HCT116 (cell line): ENCODE measurements around the gene PTPRO. TPM values are rescaled to one million over a fixed set of nuclear protein-coding genes. Genes with fewer than 3 reads are reported as not detected.

Experiments
- ATAC-seq: fragments of 200-7000 bp; cut with Tn5 transposase; 2 replicates; pipeline ENCODE4 v1.9.1; 2020; ENCODE audit warnings: mild to moderate bottlenecking, moderate library complexity
- BruUV-seq: library from RNA; stranded (reverse); fragments of 400-500 nt; replicated peaks from 2 replicates; lab custom pipeline; 2021; lab: Mats Ljungman, UMichigan
- CTCF ChIA-PET: fragments of 300-600 bp; sonication (Branson Sonifier 250); formaldehyde crosslinking; loops from one replicate; lab custom pipeline; 2021; ENCODE audit warnings: antibody characterized with exemption; lab: Charles Lee
- POLR2A ChIA-PET: fragments of 300-600, 350-600 bp; sonication (Branson Sonifier 250); formaldehyde crosslinking; loops from one replicate; lab custom pipeline; 2021; ENCODE audit warnings: antibody characterized with exemption; lab: Charles Lee
- RAD21 ChIA-PET, 2 experiments: fragments of 300-600 bp; sonication (Branson Sonifier 250); formaldehyde crosslinking; loops; one replicate each; lab custom pipeline; 2023; ENCODE audit warnings: low total read pairs in 2 of 2; ENCODE audit not compliant: uncharacterized antibody in 2 of 2, unreplicated experiment in 2 of 2, low non-redundant PET in 1 of 2; lab: Charles Lee
- DNase-seq: peaks from one replicate; pipeline ENCODE4 v3.0.0-alpha.2; 2010; ENCODE audit warnings: low read depth, low spot score
- H2AFZ ChIP-seq: fragments of 200-600 bp; shearing (Covaris generic), sonication (generic); 2 replicates; pipeline ENCODE4 v1.6.1; 2017; ENCODE audit warnings: low read depth, mixed run types, mixed read lengths, antibody characterized with exemption, low read length; ENCODE audit not compliant: poor library complexity, severe bottlenecking
- H3K27ac ChIP-seq: 2 replicates; pipeline ENCODE4 v1.5.1; 2012; ENCODE audit warnings: low read depth, low read length
- H3K27me3 ChIP-seq: fragments of 200-600 bp; sonication (generic); 2 replicates; pipeline ENCODE4 v1.6.1; 2016; ENCODE audit warnings: mixed run types, low read length, mixed read lengths; ENCODE audit not compliant: insufficient read depth
- H3K36me3 ChIP-seq, 2 experiments: fragments of 200-500 bp in 1 of 2; fragments of 200-600 bp in 1 of 2; sonication (Bioruptor generic) in 1 of 2; sonication (generic) in 1 of 2; 2 replicates each; pipeline versions ENCODE4 v1.5.1 to v1.6.1; 2014 to 2016; ENCODE audit warnings: low read length in 2 of 2, inconsistent platforms in 1 of 2, mixed read lengths in 1 of 2, mixed run types in 1 of 2; ENCODE audit not compliant: insufficient read depth in 2 of 2, control insufficient read depth in 1 of 2
- H3K4me1 ChIP-seq, 2 experiments: fragments of 200-600 bp in 1 of 2; sonication (generic) in 1 of 2; 2 replicates each; pipeline versions ENCODE4 v1.5.1 to v1.6.1; 2012 to 2017; ENCODE audit warnings: low read length in 2 of 2, inconsistent platforms in 1 of 2, mild to moderate bottlenecking in 1 of 2, mixed read lengths in 1 of 2, mixed run types in 1 of 2, moderate library complexity in 1 of 2; ENCODE audit not compliant: insufficient read depth in 2 of 2, control insufficient read depth in 1 of 2
- H3K4me2 ChIP-seq: fragments of 200-600 bp; sonication (generic); 2 replicates; pipeline ENCODE4 v1.6.1; 2017; ENCODE audit warnings: mixed run types, low read length, mixed read lengths
- H3K4me3 ChIP-seq, 2 experiments: fragments of 200-600 bp in 1 of 2; sonication (generic) in 1 of 2; replicated peaks in 1 of 2; 2 replicates each; pipeline ENCODE4 v1.5.1; 2011 to 2016; ENCODE audit warnings: low read length in 2 of 2, control low read depth in 1 of 2, low read depth in 1 of 2, mild to moderate bottlenecking in 1 of 2, mixed read lengths in 1 of 2, mixed run types in 1 of 2
- H3K79me2 ChIP-seq: fragments of 200-600 bp; sonication (generic); 2 replicates; pipeline ENCODE4 v1.6.1; 2017; ENCODE audit warnings: mild to moderate bottlenecking, mixed run types, low read length, moderate library complexity, mixed read lengths; ENCODE audit not compliant: insufficient read depth
- H3K9ac ChIP-seq: fragments of 200-600 bp; sonication (generic); 2 replicates; pipeline ENCODE4 v1.6.1; 2016; ENCODE audit warnings: low read length, mixed read lengths
- H3K9me2 ChIP-seq: fragments of 200-600 bp; sonication (generic), shearing (Covaris generic); 2 replicates; pipeline ENCODE4 v1.6.1; 2017; ENCODE audit warnings: mixed run types, mild to moderate bottlenecking, moderate library complexity; ENCODE audit not compliant: insufficient read depth
- H3K9me3 ChIP-seq, 2 experiments: fragments of 200-500 bp in 1 of 2; fragments of 200-600 bp in 1 of 2; sonication (Bioruptor generic) in 1 of 2; sonication (generic) in 1 of 2; 2 replicates each; pipeline ENCODE4 v1.6.1; 2014 to 2017; ENCODE audit warnings: low read length in 2 of 2, mixed read lengths in 2 of 2, inconsistent platforms in 1 of 2, low read depth in 1 of 2, mild to moderate bottlenecking in 1 of 2, mixed run types in 1 of 2, moderate library complexity in 1 of 2; ENCODE audit not compliant: control insufficient read depth in 1 of 2, insufficient read depth in 1 of 2
- H4K20me1 ChIP-seq: fragments of 200-600 bp; sonication (generic), shearing (Covaris generic); 2 replicates; pipeline ENCODE4 v1.6.1; 2017; ENCODE audit warnings: mixed run types, mild to moderate bottlenecking, moderate library complexity; ENCODE audit not compliant: insufficient read depth
- CBX3 ChIP-seq: IDR thresholded peaks from 2 replicates; pipeline ENCODE4 v1.6.1; 2012; ENCODE audit warnings: low read depth
- EGR1 ChIP-seq: IDR thresholded peaks from 2 replicates; pipeline ENCODE4 v1.6.1; 2012; ENCODE audit warnings: low read depth
- ELF1 ChIP-seq: IDR thresholded peaks from 2 replicates; pipeline ENCODE4 v1.6.1; 2012; ENCODE audit warnings: low read depth, borderline replicate concordance
- JUND ChIP-seq: IDR thresholded peaks from 2 replicates; pipeline ENCODE4 v1.6.1; 2012
- POLR2A ChIP-seq: IDR thresholded peaks from 2 replicates; pipeline ENCODE4 v1.7.0; 2011; ENCODE audit warnings: borderline replicate concordance; ENCODE audit not compliant: insufficient read depth, insufficient read length; ENCODE audit errors: extremely low read depth
- POLR2AphosphoS5 ChIP-seq: IDR thresholded peaks from 2 replicates; pipeline ENCODE4 v1.6.1; 2011; ENCODE audit warnings: mild to moderate bottlenecking, low read depth, low read length, moderate library complexity
- RAD21 ChIP-seq: IDR thresholded peaks from 2 replicates; pipeline ENCODE4 v1.6.1; 2012; ENCODE audit warnings: low read depth, mild to moderate bottlenecking
- SIN3A ChIP-seq: IDR thresholded peaks from 2 replicates; pipeline ENCODE4 v1.6.1; 2012; ENCODE audit warnings: low read depth
- SP1 ChIP-seq: IDR thresholded peaks from 2 replicates; pipeline ENCODE4 v1.6.1; 2012; ENCODE audit warnings: low read depth
- SRF ChIP-seq: IDR thresholded peaks from 2 replicates; pipeline ENCODE4 v1.6.1; 2012; ENCODE audit warnings: low read depth
- ZFX ChIP-seq: fragments of 450-650 bp; IDR thresholded peaks from 2 replicates; pipeline ENCODE4 v1.6.1; 2017
- ZNF274 ChIP-seq: fragments of 200-500 bp; sonication (Bioruptor generic); IDR thresholded peaks from 2 replicates; pipeline ENCODE4 v1.6.1; 2014; ENCODE audit warnings: mild to moderate bottlenecking, low read depth, low read length, inconsistent platforms
- intact Hi-C: fragments of 100-400 bp; cut with micrococcal nuclease; formaldehyde crosslinking; loops from 2 replicates; pipeline ENCODE4 v1.10.0; 2022
- total RNA-seq: library from RNA; stranded (reverse); gene quantifications from one replicate; pipeline ENCODE4 v1.2.1, GENCODE V29; 2021; ENCODE audit not compliant: unreplicated experiment
- TF ChIP-seq, protein P1 (sequence below): IDR thresholded peaks from 2 replicates; pipeline ENCODE4 v1.6.1; 2012
- TF ChIP-seq, protein P2 (sequence below): IDR thresholded peaks from 2 replicates; pipeline ENCODE4 v1.6.1; 2012
- TF ChIP-seq, protein P3 (sequence below), 3 experiments: fragments of 200-600 bp in 1 of 3; sonication (generic) in 1 of 3; IDR thresholded peaks in 2 of 3; conservative IDR thresholded peaks in 1 of 3; 2 replicates each; pipeline ENCODE4 v1.5.1; 2012 to 2017; ENCODE audit warnings: low read depth in 2 of 3, low read length in 2 of 3, antibody characterized with exemption in 1 of 3, borderline replicate concordance in 1 of 3, control low read depth in 1 of 3, mild to moderate bottlenecking in 1 of 3, mixed read lengths in 1 of 3, mixed run types in 1 of 3, moderate library complexity in 1 of 3; ENCODE audit not compliant: insufficient read depth in 1 of 3

The PTPRO gene
- total RNA-seq, 1 experiment from 2014 or later, result not detected

DNA sequence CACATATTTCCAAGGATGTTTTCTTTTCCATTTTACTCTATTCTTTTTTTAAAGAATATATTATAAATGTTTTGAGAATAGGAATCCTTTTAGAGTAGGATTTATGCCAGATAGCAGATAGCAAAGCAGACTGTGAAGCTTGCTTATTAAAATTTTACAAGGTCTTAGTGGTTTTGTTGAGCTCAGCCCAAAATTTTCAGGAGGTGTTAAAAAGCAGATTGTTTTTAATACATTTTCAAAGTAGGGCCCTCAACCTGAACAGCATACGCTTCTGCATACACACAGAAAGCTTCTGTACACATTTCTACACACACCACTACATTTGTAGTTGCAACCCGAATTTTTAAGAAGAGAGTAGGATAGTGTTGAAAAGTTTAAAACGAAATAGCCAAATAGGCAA, 315.9 kb downstream of the PTPRO start (continued):
- TF ChIP-seq, protein P1, sequence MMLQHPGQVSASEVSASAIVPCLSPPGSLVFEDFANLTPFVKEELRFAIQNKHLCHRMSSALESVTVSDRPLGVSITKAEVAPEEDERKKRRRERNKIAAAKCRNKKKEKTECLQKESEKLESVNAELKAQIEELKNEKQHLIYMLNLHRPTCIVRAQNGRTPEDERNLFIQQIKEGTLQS, result no peak
- TF ChIP-seq POLR2A, result no peak
- no peak for TF ChIP-seq CBX3
- no peak for TF ChIP-seq RAD21
- no peak for TF ChIP-seq SRF
- no peak for TF ChIP-seq ZFX
- no peak for TF ChIP-seq ELF1
- TF ChIP-seq SP1, result no peak
- TF ChIP-seq JUND, result no peak
- no peak for TF ChIP-seq EGR1

DNA sequence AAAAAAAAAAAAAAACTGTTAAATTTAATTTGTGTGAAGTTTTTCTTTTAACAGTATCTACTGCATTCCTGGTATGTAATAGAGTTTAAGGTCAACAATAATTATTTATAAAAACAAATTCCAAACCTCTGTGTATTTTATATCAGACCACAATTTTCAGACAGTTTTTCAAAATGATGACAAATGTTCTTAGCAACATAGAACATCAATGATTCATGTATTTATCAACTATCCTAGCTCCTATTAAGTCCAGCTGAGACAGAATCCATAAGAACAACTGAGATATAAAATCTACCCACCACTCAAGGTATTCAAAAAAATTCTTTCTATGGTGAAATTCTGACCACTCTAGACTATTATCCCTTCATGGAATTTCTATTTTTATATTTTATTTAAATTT, 322.4 kb downstream of the PTPRO start:
- H3K36me3 ChIP-seq, result peaks cover 18 to 21% of the 10 kb centered on the region in 2 experiments
- no peaks in the 10 kb centered on the region for H3K9me2 ChIP-seq
- H4K20me1 ChIP-seq, result no peaks in the 10 kb centered on the region
- no peaks in the 10 kb centered on the region for H3K79me2 ChIP-seq
- no peak for ATAC-seq
- no peak overlapping the region for H3K4me2 ChIP-seq
- H3K27me3 ChIP-seq, result no peaks in the 10 kb centered on the region
- H3K27ac ChIP-seq, result no peak overlapping the region
- no peak overlapping the region for H2AFZ ChIP-seq
- no peak overlapping the region for H3K9ac ChIP-seq
- no peaks in the 10 kb centered on the region for H3K9me3 ChIP-seq
- ChIA-PET CTCF (no interaction called here), POLR2A (no interaction called here), RAD21 (no interaction called here)
- intact Hi-C loops, result no loop called here
- no TSS peak for BruUV-seq
- H3K4me1 ChIP-seq, result no peaks in the 10 kb centered on the region
- TF ChIP-seq POLR2A, result no peak
- TF ChIP-seq POLR2AphosphoS5, result no peak
- TF ChIP-seq EGR1, result no peak
- TF ChIP-seq, protein P2, sequence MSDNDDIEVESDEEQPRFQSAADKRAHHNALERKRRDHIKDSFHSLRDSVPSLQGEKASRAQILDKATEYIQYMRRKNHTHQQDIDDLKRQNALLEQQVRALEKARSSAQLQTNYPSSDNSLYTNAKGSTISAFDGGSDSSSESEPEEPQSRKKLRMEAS, result no peak
- TF ChIP-seq, protein P1, result no peak
- TF ChIP-seq, protein P3, sequence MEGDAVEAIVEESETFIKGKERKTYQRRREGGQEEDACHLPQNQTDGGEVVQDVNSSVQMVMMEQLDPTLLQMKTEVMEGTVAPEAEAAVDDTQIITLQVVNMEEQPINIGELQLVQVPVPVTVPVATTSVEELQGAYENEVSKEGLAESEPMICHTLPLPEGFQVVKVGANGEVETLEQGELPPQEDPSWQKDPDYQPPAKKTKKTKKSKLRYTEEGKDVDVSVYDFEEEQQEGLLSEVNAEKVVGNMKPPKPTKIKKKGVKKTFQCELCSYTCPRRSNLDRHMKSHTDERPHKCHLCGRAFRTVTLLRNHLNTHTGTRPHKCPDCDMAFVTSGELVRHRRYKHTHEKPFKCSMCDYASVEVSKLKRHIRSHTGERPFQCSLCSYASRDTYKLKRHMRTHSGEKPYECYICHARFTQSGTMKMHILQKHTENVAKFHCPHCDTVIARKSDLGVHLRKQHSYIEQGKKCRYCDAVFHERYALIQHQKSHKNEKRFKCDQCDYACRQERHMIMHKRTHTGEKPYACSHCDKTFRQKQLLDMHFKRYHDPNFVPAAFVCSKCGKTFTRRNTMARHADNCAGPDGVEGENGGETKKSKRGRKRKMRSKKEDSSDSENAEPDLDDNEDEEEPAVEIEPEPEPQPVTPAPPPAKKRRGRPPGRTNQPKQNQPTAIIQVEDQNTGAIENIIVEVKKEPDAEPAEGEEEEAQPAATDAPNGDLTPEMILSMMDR (IDR thresholded peaks at IDR 0.05 in 2 of 3, conservative IDR thresholded peaks at IDR 0.05 in 1 of 3; ENCODE audit: borderline replicate concordance in 1 of 3, insufficient read depth in 1 of 3, low read depth in 2 of 3, low read length in 2 of 3), result no peak
- TF ChIP-seq SP1, result no peak
- TF ChIP-seq JUND, result no peak
- TF ChIP-seq SIN3A, result no peak
- TF ChIP-seq CBX3, result no peak
- no peak for TF ChIP-seq ZFX
- no peak for TF ChIP-seq ZNF274
- H3K4me3 ChIP-seq, result no peak overlapping the region
- DNase-seq, result no peak
